ENCODE data around the gene SMARCA2. TPM values are rescaled to one million over a fixed set of nuclear protein-coding genes. Genes with fewer than 3 reads are reported as not detected.
A peak's percentile ranks its signal among the peaks of the same experiment; 100 is the strongest.

The SMARCA2 gene
- total and polyA plus RNA-seq, 2 donors (not counting 1 experiment from before 2014, with no cell fraction given) = 75.3 to 250 TPM

DNA sequence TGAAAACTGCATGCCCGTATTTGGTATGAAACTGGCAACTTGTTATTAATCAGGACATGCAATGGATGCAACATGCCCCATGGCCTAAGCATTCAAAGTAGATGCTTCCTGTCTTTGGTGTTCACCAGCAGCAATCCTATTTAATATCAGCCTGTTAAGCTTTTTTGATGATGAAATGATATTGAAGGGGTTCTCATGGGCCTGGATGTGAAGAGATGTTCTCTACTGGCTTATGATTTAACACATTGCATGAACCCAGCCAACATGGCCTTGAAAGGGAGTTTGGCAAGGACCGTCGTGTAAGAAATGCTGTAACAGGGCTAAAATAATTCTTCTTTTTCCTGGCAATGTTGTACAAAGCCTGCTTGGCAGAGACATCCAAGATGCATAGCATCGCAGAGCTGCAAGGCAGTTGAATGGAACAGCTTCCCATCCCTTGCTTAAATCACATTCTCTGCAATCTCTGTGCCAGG lies 111.2 kb downstream of the SMARCA2 start:
- intact Hi-C loops (cut with micrococcal nuclease) = no loop called here
- ChIA-PET CTCF (interaction anchor here (1.3 kb wide), 1 partner anchor 9 kb away, joined by 3 read pairs; no protein-coding TSS in a partner anchor), POLR2A (no interaction called here)
- Histone ChIP-seq H3K27ac (ENCODE audit: low read length in 2 of 2) (peak overlapping the region in 1 of 2 donors; percentile 44), H3K9me3 (ENCODE audit: control extremely low read depth in 1 of 3, control insufficient read depth in 2 of 3, insufficient read depth in 1 of 3, low read length in 2 of 3) (no peaks in the 10 kb centered on the region), H3K4me3 (ENCODE audit: control extremely low read depth in 1 of 5, extremely low read depth in 1 of 5, insufficient read depth in 1 of 5, low read depth in 2 of 5, low read length in 4 of 5) (peak overlapping the region in 1 of 5 experiments; percentile 19), H3K79me2 (ENCODE audit: control insufficient read depth, insufficient read depth, low read length) (peaks cover 53% of the 10 kb centered on the region), H3K4me2 (replicated peaks; ENCODE audit: low read depth, low read length, poor library complexity, severe bottlenecking) (peak overlapping the region; percentile 44), H4K20me1 (ENCODE audit: control insufficient read depth, insufficient read depth, low read length, poor library complexity, severe bottlenecking) (peaks cover 46% of the 10 kb centered on the region), H3K27me3 (replicated peaks in 1 of 4; ENCODE audit: control extremely low read depth in 1 of 4, control insufficient read depth in 3 of 4, insufficient read depth in 4 of 4, low read length in 3 of 4) (no peaks in the 10 kb centered on the region), H3K4me1 (ENCODE audit: control insufficient read depth in 2 of 2, insufficient read depth in 2 of 2, low read length in 2 of 2) (peaks cover 13 to 16% of the 10 kb centered on the region in 2 donors), H3K9ac (ENCODE audit: low read length) (no peak overlapping the region), H3K36me3 (replicated peaks in 1 of 2; ENCODE audit: control extremely low read depth in 1 of 2, control insufficient read depth in 1 of 2, extremely low read depth in 1 of 2, insufficient read depth in 2 of 2, low read length in 1 of 2) (peaks cover 2 to 78% of the 10 kb centered on the region in 2 experiments), H2AFZ (ENCODE audit: insufficient read depth, low read depth, low read length, poor library complexity, severe bottlenecking) (no peak overlapping the region)
- DNase-seq (no peak), ATAC-seq (ENCODE audit: low read depth) (no peak)
- peak overlapping the region; percentile 53 for H3K27ac Mint-ChIP-seq
- no peak for TF ChIP-seq EZH2 (IDR thresholded peaks at IDR 0.05; ENCODE audit: borderline replicate concordance, insufficient read depth, low read depth, low read length, poor library complexity, severe bottlenecking)
- TF ChIP-seq, protein P1, sequence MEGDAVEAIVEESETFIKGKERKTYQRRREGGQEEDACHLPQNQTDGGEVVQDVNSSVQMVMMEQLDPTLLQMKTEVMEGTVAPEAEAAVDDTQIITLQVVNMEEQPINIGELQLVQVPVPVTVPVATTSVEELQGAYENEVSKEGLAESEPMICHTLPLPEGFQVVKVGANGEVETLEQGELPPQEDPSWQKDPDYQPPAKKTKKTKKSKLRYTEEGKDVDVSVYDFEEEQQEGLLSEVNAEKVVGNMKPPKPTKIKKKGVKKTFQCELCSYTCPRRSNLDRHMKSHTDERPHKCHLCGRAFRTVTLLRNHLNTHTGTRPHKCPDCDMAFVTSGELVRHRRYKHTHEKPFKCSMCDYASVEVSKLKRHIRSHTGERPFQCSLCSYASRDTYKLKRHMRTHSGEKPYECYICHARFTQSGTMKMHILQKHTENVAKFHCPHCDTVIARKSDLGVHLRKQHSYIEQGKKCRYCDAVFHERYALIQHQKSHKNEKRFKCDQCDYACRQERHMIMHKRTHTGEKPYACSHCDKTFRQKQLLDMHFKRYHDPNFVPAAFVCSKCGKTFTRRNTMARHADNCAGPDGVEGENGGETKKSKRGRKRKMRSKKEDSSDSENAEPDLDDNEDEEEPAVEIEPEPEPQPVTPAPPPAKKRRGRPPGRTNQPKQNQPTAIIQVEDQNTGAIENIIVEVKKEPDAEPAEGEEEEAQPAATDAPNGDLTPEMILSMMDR (IDR thresholded peaks at IDR 0.05) = no peak
- H3K27me3 Mint-ChIP-seq = no peaks in the 10 kb centered on the region
- H3K9me3 Mint-ChIP-seq (ENCODE audit: insufficient read depth) = no peaks in the 10 kb centered on the region
- 92% methylated on average over 4 of the region's 4 CpGs for WGBS (ENCODE audit: insufficient coverage)
- peak overlapping the region; percentile 0 for H3K4me3 Mint-ChIP-seq
- H3K4me1 Mint-ChIP-seq = peaks cover 30% of the 10 kb centered on the region

DNA sequence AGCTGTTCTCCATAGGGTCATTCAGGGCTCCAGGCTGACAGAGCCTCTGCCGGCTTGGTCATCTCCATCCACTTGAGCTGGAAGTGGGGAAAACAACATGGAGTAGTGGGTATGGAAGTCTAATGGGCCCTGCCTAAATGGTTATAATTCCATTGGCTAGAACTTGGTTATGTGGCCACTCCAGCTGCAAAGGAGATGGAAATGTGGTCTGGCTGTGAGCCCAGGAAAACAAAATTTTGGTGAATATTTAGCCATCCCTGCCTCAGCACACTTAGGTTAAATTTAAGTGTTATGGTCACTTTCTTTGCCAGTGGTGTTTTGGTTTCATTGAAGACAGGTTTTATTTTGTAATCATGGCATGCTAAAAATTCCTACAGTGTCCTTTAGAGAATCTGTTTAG lies 112.3 kb downstream of the SMARCA2 start:
- 100% methylated on average over 1 of the region's 1 CpG for WGBS (ENCODE audit: insufficient coverage)
- Histone ChIP-seq H4K20me1 (ENCODE audit: control insufficient read depth, insufficient read depth, low read length, poor library complexity, severe bottlenecking) (peaks cover 49% of the 10 kb centered on the region), H3K36me3 (replicated peaks in 1 of 2; ENCODE audit: control extremely low read depth in 1 of 2, control insufficient read depth in 1 of 2, extremely low read depth in 1 of 2, insufficient read depth in 2 of 2, low read length in 1 of 2) (peaks cover 2 to 81% of the 10 kb centered on the region in 2 experiments), H3K9ac (ENCODE audit: low read length) (no peak overlapping the region), H3K9me3 (ENCODE audit: control extremely low read depth in 1 of 3, control insufficient read depth in 2 of 3, insufficient read depth in 1 of 3, low read length in 2 of 3) (no peaks in the 10 kb centered on the region), H3K4me2 (replicated peaks; ENCODE audit: low read depth, low read length, poor library complexity, severe bottlenecking) (no peak overlapping the region), H3K27me3 (replicated peaks in 1 of 4; ENCODE audit: control extremely low read depth in 1 of 4, control insufficient read depth in 3 of 4, insufficient read depth in 4 of 4, low read length in 3 of 4) (no peaks in the 10 kb centered on the region), H3K79me2 (ENCODE audit: control insufficient read depth, insufficient read depth, low read length) (peaks cover 64% of the 10 kb centered on the region), H2AFZ (ENCODE audit: insufficient read depth, low read depth, low read length, poor library complexity, severe bottlenecking) (no peak overlapping the region), H3K27ac (ENCODE audit: low read length in 2 of 2) (no peak overlapping the region), H3K4me1 (ENCODE audit: control insufficient read depth in 2 of 2, insufficient read depth in 2 of 2, low read length in 2 of 2) (peaks cover 13 to 16% of the 10 kb centered on the region in 2 donors), H3K4me3 (ENCODE audit: control extremely low read depth in 1 of 5, extremely low read depth in 1 of 5, insufficient read depth in 1 of 5, low read depth in 2 of 5, low read length in 4 of 5) (no peak overlapping the region)
- ATAC-seq (ENCODE audit: low read depth) = no peak
- ChIA-PET CTCF (interaction anchor here (1.1 kb wide), 2 partner anchors 71 to 188 kb away, joined by 3 read pairs; no protein-coding TSS in a partner anchor), POLR2A (no interaction called here)
- Mint-ChIP-seq H3K27me3 (no peaks in the 10 kb centered on the region), H3K4me3 (no peak overlapping the region), H3K4me1 (peaks cover 30% of the 10 kb centered on the region), H3K27ac (no peak overlapping the region), H3K9me3 (ENCODE audit: insufficient read depth) (no peaks in the 10 kb centered on the region)
- intact Hi-C loops (cut with micrococcal nuclease) = no loop called here
- DNase-seq = no peak
- TF ChIP-seq, protein P1 (IDR thresholded peaks at IDR 0.05) = no peak
- no peak for TF ChIP-seq EZH2 (IDR thresholded peaks at IDR 0.05; ENCODE audit: borderline replicate concordance, insufficient read depth, low read depth, low read length, poor library complexity, severe bottlenecking)
